SW 1271 (cell line): ENCODE measurements around the gene DNAI7.

ENCODE experiments used
- DNase-seq, 2 experiments: peaks; one replicate each; lab custom pipeline; 2025; lab: John Stamatoyannopoulos, UW

The DNAI7 gene

GRCh38 chr12:25182765-25183164 is 12.2 kb downstream of the DNAI7 start:
- no peak for DNase-seq

GRCh38 chr12:25162866-25163265 is 32.1 kb downstream of the DNAI7 start:
- DNase-seq: no peak

GRCh38 chr12:25156061-25156460 is 38.9 kb downstream of the DNAI7 start:
- no peak for DNase-seq

- DNase-seq: peak; percentile 7 to 31
These were observed 39.9 kb downstream of the DNAI7 start for GRCh38 chr12:25155022-25155576.

- no peak for DNase-seq
These were observed 42.9 kb downstream of the DNAI7 start for GRCh38 chr12:25152055-25152454.

GRCh38 chr12:25151476-25151875 is 43.5 kb downstream of the DNAI7 start:
- peak; percentile 76 to 83 for DNase-seq

- no peak for DNase-seq
These were observed 48.3 kb downstream of the DNAI7 start for GRCh38 chr12:25146686-25147085.

GRCh38 chr12:25135531-25136154 is 59.3 kb downstream of the DNAI7 start:
- no peak for DNase-seq

GRCh38 chr12:25131270-25131669 is 63.7 kb downstream of the DNAI7 start:
- DNase-seq: no peak

- peak in 1 of 2 experiments; percentile 51 for DNase-seq
These were observed 64.2 kb downstream of the DNAI7 start for GRCh38 chr12:25130741-25131188.

- no peak for DNase-seq
These were observed 68.2 kb downstream of the DNAI7 start for GRCh38 chr12:25126746-25127145.

GRCh38 chr12:25126101-25126500 is 68.9 kb downstream of the DNAI7 start:
- no peak for DNase-seq

GRCh38 chr12:25124493-25124892 is 70.5 kb downstream of the DNAI7 start:
- no peak for DNase-seq

- DNase-seq: no peak
These were observed 71.8 kb downstream of the DNAI7 start for GRCh38 chr12:25123126-25123525.

GRCh38 chr12:25121916-25122315 is 73.0 kb downstream of the DNAI7 start:
- no peak for DNase-seq

GRCh38 chr12:25121110-25121509 is 73.8 kb downstream of the DNAI7 start:
- no peak for DNase-seq

GRCh38 chr12:25119020-25119419 is 75.9 kb downstream of the DNAI7 start:
- DNase-seq: no peak

GRCh38 chr12:25115677-25116076 is 79.3 kb downstream of the DNAI7 start:
- no peak for DNase-seq

- DNase-seq: no peak
These were observed 81.3 kb downstream of the DNAI7 start for GRCh38 chr12:25113651-25114050.

- DNase-seq: no peak
These were observed 84.7 kb downstream of the DNAI7 start for GRCh38 chr12:25110260-25110659.

- DNase-seq: no peak
These were observed 87.0 kb downstream of the DNAI7 start for GRCh38 chr12:25107920-25108319.

GRCh38 chr12:25106818-25107217 is 88.1 kb downstream of the DNAI7 start:
- no peak for DNase-seq

- DNase-seq: no peak
These were observed 92.6 kb downstream of the DNAI7 start for GRCh38 chr12:25102402-25102801.

- no peak for DNase-seq
These were observed 93.9 kb downstream of the DNAI7 start for GRCh38 chr12:25101092-25101445.
